Suprapubic skin (tissue), 3 donors: ENCODE data around the gene ICA1.
A peak's percentile ranks its signal among the peaks of the same experiment; 100 is the strongest.

Experiments
- CTCF ChIP-seq, 2 donors: fragments of 200-600 bp in 1 of 2; fragments of 450-650 bp in 1 of 2; sonication (generic) in 1 of 2; IDR thresholded peaks; one replicate each; pipeline ENCODE4 v1.5.1; 2016 to 2019; ENCODE audit warnings: antibody characterized with exemption in 2 of 2, mild to moderate bottlenecking in 1 of 2, moderate library complexity in 1 of 2
- POLR2A ChIP-seq, 2 donors: fragments of 450-650 bp; IDR thresholded peaks; one replicate each; pipeline ENCODE4 v1.6.1; 2017; ENCODE audit warnings: antibody characterized with exemption in 2 of 2, mild to moderate bottlenecking in 2 of 2, moderate library complexity in 2 of 2

DNA sequence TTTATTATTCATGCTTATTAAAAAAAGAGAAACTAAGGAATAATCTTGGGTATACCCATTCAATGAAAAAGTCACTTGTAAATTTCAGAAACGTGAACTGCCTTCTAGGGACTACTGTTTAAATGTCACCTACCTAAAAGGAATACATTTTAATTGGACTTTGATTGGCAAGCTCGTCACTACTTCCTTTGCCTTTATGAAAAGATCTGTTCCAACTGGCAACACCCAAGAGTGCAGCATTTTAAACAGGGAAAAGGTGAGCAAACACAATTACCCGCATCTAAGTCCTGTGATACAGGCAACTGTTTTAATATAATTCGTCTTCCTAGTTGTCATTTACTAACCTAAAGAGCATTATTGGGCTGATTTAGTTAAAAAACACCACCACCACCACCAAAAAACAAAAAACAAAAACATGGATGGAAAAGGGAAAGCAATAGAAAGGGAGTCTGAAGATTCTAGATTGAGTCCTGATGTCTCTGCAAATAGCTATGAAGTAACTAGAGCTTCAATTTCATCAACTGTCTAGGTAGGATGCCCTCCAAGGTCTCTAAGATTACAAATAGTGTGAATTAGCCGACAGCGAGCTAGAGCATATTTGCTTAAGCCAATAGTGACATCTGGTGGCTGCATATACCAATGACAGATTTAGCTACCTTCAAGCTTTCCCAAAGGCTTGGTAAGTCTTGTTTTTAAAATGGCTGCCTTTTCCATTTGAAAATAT is 33.8 kb upstream of the ICA1 start:
- TF ChIP-seq CTCF (IDR thresholded peaks at IDR 0.05) (peak; percentile 43 to 65), POLR2A (IDR thresholded peaks at IDR 0.05) (no peak)
